Measurements from ENCODE around the gene OXSR1. TPM values are rescaled to one million over a fixed set of nuclear protein-coding genes. Genes with fewer than 3 reads are reported as not detected.
"Not testable (repeated sequence)": the region's sequence is repeated elsewhere in the genome, so short reads cannot be mapped to it uniquely, and the experiment has no call there.

OXSR1 gene
- total RNA-seq, 1 experiment from 2014 or later = 42.4 TPM

GRCh38 chr3:38141173-38141951 is 24.0 kb upstream of the OXSR1 start:
- DNase-seq (ENCODE audit: extremely low read depth, low read depth) = no peak

DNA sequence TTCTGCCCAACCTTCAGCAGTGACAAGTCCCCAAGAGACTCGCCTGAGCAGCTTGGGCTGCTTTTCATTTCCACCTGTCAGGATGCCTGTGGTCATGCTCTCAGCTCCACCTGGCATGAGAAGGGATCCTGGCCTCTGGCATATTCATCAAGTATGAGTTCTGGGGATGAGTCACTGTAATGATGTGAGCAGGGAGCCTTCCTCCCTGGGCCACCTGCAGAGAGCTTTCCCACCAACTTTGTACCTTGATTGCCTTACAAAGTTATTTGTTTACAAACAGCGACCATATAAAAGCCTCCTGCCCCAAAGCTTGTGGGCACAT is 23.4 kb upstream of the OXSR1 start:
- DNase-seq (ENCODE audit: extremely low read depth, low read depth) = no peak

DNA sequence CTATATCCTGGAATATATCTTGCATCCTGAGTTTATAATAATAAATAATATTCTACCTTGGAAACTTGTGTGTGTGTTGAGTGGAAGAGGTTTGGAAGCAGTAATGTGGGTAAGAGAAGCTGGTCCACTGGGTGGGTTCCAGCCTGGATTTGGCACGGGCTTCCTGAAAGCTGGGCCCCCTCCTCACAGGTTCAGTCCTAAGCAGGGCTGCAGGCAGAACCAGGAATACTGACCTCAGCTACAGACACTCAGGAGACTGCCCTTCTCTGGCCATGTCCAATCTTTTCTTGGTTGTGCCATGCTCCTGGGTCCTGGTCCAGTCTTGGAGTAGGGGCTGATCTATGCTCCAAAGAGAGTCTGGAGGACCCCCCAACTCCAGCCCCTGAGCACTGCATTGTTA is 22.4 kb upstream of the OXSR1 start:
- DNase-seq (ENCODE audit: extremely low read depth, low read depth) = no peak

DNA sequence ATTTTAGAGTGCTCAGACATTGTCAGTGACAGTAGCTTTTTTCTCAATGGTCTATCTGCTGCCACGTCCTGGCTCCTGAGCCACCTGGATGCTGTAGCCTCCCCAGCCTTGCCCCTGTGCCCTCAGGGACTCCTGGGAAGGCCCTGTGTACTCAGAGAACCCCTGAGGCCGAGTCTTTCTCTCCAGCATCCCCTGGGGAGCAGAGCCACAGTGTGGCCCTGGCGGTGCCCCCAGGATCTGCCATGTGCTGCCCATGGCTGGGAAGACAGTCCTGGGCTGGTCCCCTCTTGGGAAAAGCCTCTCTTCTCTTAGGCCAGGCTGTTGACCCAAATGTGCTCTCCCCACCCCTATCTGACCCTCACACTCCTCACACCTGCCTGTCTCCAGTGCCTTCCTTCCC is 21.8 kb upstream of the OXSR1 start:
- no peak for DNase-seq (ENCODE audit: extremely low read depth, low read depth)

GRCh38 chr3:38146504-38146903 is 18.8 kb upstream of the OXSR1 start:
- no peak for DNase-seq (ENCODE audit: extremely low read depth, low read depth)

GRCh38 chr3:38147421-38147820 is 17.9 kb upstream of the OXSR1 start:
- DNase-seq (ENCODE audit: extremely low read depth, low read depth) = no peak

- DNase-seq (ENCODE audit: extremely low read depth, low read depth) = no peak
These were observed 16.9 kb upstream of the OXSR1 start for GRCh38 chr3:38148311-38148882.

GRCh38 chr3:38149708-38150107 is 15.6 kb upstream of the OXSR1 start:
- no peak for DNase-seq (ENCODE audit: extremely low read depth, low read depth)

DNA sequence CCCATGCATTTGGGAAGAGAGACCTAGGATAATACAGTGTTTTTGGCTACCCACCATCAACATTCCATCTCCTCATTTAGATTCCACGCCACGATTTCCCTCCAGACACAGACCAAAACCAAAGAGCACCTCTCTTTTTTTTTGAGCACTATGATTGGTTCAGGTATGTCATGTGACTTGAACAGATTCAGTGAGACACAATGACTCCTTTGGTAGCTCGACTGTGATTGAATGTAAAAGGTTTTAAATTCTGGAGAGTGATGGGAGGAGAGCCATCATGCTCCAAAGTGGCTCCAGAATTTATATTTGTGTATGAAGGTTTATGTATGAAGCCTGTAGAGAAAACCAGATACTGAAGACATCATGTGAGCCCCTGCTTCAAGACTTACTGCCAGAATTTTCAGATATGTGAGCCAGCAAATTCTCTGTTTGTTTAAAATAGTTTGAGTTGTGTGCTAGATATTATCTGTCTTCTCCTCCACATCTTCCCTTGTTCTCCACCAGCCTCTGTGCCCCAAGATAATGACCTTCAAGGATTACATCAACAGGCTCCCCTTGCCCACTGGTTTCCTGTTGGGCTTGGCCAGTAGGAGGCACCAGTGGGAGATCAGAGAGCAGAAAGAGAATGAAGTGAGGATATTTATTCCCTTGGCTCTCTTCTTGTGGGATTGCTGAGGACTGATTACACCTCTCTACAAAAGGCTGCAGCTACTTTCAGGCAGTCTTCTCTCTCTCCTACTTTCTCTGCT is 14.4 kb upstream of the OXSR1 start:
- no peak for DNase-seq (ENCODE audit: extremely low read depth, low read depth)

DNA sequence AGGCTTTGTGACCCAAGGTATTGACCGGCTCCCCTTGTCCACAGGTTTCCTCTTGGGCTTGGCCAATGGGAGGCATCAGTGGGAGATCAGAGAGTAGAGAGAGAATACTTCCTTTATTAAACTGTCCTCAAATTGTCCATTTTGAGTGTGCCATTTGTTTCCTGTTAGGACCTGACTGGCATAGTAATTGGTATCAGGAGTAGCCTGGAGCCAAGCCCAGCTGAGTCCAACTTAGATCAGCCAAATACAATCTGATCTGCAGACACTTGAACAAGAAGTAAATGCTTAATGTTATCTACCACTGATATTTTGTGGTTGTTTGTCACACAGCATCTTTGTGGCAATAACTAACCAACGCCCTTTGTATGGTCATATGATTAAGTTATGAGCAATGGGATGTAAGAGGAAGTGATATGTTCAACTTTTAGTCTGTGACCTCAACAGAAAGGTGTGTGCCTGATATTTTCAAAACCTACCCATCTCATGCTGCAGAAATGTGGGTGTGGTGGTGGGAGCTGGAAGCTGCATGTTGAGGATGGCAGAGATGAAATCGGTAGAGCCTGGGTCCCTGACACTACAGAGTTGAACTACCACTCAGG is 13.6 kb upstream of the OXSR1 start:
- DNase-seq (ENCODE audit: extremely low read depth, low read depth) = peak; percentile 68

GRCh38 chr3:38152609-38153008 is 12.7 kb upstream of the OXSR1 start:
- no peak for DNase-seq (ENCODE audit: extremely low read depth, low read depth)

DNA sequence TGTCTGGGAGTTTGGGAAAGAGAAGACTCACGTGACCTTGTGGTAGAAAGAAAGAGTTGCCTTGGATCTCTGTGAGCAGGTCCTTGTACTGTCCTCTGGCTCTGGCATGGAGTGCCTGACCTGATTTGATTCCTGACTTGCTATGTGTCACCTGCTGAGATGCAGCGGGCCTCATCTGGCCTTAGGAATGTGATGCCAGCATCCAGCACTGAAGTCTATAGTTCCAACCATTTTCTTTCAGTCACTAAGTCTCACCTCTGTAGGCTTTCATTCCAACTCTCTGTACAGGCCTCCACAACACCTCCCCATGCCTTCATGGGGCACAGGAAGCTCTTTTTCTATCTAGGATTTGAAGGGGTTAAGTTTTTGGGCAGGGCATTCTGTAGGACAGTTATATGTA is 12.1 kb upstream of the OXSR1 start:
- no peak for DNase-seq (ENCODE audit: extremely low read depth, low read depth)

DNA sequence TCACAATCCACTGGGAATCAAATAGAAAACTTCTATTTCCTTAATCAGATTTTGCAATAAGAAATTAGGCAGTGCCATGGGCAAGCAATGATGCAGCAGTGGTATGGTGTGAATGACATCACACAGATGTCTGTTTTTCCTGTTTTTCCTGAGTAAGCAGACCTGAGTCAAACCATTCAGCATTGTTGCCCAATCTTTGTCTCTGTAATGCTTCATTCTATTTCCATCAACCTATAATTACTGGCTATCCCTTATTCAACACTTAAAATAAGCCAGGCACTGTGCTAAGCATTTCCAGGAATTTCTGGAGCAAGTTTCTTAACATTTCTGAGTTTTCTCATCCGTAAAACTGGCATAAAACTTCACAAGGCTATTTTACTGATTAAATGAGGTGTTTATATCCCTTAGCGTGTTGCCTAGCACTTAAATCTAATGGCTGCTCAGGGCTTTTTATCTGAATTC is 11.3 kb upstream of the OXSR1 start:
- DNase-seq (ENCODE audit: extremely low read depth, low read depth) = peak; percentile 77

- DNase-seq (ENCODE audit: extremely low read depth, low read depth) = no peak
These were observed 10.6 kb upstream of the OXSR1 start for GRCh38 chr3:38154625-38155255.

DNA sequence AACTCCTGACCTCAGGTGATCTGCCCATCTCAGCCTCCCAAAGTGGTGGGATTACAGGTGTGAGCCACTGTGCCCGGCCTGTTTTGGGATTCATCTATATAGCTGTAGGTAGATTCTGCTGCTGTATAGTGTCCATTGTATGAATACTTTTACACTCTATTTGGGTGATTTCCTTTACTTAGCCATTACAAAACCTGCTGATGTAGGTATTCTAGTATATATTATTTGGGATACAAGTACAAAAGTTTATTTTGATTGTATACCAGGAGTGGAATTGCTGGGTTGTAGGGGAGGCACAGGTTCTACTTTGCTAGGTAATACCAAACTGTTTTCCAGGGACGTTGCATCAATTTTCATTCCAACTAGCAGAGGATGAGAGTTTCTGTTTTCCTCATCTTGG is 9.5 kb upstream of the OXSR1 start:
- no peak for DNase-seq (ENCODE audit: extremely low read depth, low read depth)

GRCh38 chr3:38157117-38157516 is 8.2 kb upstream of the OXSR1 start:
- DNase-seq (ENCODE audit: extremely low read depth, low read depth) = no peak

GRCh38 chr3:38157595-38157994 is 7.7 kb upstream of the OXSR1 start:
- no peak for DNase-seq (ENCODE audit: extremely low read depth, low read depth)

DNA sequence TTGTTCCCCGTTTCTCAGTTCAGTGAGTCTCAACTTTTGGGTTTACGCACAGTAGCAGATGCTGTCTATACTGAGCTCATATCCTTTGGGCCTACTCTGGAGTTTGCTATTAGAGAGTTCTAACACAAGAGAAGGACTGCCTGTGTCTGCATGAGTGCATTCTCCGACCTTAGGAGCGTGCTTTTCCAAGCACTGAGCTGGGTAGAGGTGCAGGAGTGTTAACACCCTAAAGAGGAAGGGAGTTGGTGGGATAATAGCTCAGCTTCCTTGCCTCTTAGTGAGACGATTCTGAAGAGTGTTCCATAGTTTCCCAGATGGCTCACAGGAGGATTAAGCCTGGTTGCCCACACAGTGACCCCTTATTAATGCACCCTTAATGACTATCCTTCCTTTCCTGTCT is 6.9 kb upstream of the OXSR1 start:
- no peak for DNase-seq (ENCODE audit: extremely low read depth, low read depth)

DNA sequence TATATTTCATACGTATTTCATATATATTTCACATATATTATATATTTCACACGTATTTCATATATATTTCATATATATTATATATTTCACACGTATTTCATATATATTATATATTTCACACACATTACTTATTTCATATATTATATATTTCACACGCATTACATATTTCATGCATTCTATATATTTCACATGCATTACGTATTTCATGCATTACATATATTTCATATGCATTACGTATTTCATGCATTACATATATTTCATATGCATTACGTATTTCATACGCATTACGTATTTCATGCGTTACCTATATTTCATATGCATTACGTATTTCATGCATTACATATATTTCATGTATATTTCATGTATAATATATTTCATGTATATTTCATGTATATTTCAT is 4.6 kb upstream of the OXSR1 start:
- not testable (repeated sequence) for DNase-seq (ENCODE audit: extremely low read depth, low read depth)

DNA sequence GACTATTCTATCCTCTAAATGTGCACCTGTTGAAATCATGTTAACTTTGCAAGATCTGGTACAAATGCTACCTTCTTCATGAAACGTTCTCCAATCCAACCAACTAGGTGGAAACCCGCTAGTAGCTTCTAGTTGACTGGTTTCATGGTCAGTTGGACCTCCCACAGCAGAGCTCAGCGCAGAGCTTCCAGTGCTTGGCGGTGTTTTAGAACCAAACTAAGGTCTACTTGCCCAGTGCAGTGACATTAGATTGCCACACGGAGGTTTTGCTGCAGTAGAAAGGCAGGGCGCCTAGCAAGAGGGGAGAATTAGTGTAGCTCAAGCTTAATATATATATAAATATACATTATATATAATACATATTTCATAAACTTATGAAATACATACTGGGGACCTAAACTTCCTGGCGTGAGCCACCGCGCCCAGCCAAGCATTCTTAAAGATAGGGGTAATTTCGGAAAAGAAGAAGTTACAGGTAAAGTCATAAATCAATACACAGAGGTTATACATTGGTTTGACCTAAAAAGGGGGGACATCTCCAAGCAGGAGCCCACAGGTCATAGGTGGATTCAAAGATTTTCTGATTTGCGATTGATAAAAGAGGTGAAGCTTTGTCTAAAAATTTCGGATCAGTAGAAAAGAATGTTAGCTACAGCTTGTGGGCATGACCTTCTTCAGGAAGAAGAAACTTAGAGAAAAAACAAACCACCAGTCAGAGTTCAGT is 2.1 kb upstream of the OXSR1 start:
- DNase-seq (ENCODE audit: extremely low read depth, low read depth) = no peak

All from NCI-H460 (cell line).